LoVo (cell line): ENCODE results near the gene NEURL1.
"Not testable (repeated sequence)": the region's sequence is repeated elsewhere in the genome, so short reads cannot be mapped to it uniquely, and the experiment has no call there.

ENCODE experiments used
- DNase-seq: peaks from one replicate; pipeline ENCODE4 v3.0.0-alpha.2; 2016; ENCODE audit warnings: low spot score

NEURL1 gene

GRCh38 chr10:103626178-103626577 is 132.7 kb downstream of the NEURL1 start:
- no peak for DNase-seq

DNA sequence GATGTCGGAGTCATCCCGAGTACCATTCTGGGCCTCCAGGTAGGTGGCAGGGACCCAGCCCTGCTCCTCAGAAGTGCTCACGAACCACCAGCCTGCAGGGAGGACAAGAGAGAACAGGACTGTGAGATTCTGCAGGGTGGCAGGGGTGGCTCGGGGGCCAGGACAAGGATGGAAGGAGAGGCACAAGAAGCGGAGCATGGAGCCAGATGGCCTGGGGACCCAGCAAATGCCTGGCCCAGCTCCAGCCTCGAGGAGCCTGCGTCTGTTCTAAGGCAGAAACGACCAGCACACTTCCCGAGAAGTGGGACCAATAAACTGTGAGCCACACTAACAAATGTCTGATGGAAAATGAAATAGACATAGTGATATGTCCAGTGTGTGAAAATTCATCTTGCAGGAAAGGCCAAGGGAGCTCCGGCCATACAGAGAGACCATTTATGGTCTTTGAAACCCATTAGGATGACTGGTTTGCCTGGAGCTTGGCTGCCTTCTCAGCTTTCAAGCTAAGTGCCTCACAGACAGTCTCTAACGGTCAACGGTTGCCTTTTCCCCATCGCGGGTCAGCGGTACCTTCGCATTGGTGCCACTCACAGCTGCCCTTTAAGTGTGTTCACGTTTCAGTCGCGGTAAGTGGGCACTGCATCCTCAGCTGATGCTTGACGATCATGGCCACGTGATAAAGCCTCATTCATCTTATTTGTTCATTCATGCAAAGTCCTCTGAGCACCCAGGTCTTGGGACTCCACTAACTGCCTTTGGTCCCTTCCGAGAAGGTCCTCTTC is 133.8 kb downstream of the NEURL1 start:
- DNase-seq: no peak

GRCh38 chr10:103627893-103628292 is 134.4 kb downstream of the NEURL1 start:
- no peak for DNase-seq

DNA sequence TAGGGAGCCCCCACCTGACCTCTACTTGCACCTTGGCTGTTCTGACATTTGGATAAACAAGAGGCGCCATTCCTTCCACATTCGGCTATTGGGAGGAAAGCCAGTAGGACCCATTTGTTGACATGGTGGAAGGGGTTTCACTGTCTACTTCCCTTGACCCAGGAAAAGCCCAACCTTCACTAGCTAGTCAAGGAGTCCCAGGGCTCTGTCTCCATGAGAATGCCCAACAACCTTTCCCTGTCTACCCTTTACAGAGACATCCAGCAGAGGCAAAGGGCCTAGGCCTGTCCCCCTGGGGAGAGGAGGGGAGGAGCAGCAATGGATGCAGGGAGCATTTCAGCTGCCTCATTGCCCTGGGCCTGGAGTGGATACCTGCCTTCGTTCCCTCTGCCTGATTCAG is 136.1 kb downstream of the NEURL1 start:
- no peak for DNase-seq

GRCh38 chr10:103630156-103630555 is 136.7 kb downstream of the NEURL1 start:
- no peak for DNase-seq

- no peak for DNase-seq
Measured at GRCh38 chr10:103632247-103632642, 138.7 kb downstream of the NEURL1 start.

GRCh38 chr10:103632871-103633270 is 139.4 kb downstream of the NEURL1 start:
- DNase-seq: not testable (repeated sequence)

DNA sequence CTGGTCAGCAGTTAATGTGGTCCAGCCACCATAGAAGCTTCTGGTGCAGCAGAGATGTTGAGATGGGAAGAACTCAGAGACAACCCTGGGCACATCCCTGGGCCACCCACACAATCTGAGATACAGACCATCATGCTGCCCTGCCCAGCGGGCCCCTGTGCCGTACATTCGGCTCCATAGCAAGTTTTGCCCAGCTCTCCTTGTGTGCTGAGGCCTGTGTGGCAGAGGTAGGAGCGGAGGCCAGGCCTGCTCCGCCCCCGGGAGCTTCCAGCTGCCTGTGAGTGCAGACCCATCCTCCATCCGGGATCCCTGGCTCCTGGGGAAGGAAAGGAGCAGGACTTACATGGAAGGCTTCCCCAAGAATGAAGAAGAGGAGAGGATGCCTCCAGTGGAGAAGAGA is 140.3 kb downstream of the NEURL1 start:
- DNase-seq: no peak

- DNase-seq: no peak
Measured at GRCh38 chr10:103635580-103635979, 142.1 kb downstream of the NEURL1 start.

DNA sequence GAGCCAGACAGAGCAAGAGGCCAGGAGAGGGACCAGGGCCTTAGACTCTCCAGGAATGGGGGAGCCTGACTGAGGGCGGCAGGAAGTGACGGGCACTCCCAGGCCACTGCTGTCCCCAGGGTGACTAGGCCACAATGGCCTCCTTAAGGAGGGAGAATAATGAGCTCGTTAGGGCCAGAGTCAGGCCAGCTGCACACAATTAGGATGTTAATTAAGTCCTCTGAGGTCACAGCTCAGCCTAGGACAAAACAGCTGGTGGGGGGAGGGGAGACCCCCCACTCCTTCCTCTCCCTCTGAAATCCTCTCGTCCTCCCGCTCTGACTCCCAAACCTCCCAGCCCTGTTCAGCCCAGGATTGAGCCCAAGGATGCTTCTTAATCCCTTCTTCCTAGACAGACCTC is 143.0 kb downstream of the NEURL1 start:
- no peak for DNase-seq

- no peak for DNase-seq
Measured at GRCh38 chr10:103637011-103637410, 143.5 kb downstream of the NEURL1 start.

GRCh38 chr10:103637927-103638557 is 144.5 kb downstream of the NEURL1 start:
- DNase-seq: no peak

- no peak for DNase-seq
Measured at GRCh38 chr10:103638948-103639347, 145.4 kb downstream of the NEURL1 start.

- DNase-seq: no peak
Measured at GRCh38 chr10:103640436-103641181, 147.1 kb downstream of the NEURL1 start.

DNA sequence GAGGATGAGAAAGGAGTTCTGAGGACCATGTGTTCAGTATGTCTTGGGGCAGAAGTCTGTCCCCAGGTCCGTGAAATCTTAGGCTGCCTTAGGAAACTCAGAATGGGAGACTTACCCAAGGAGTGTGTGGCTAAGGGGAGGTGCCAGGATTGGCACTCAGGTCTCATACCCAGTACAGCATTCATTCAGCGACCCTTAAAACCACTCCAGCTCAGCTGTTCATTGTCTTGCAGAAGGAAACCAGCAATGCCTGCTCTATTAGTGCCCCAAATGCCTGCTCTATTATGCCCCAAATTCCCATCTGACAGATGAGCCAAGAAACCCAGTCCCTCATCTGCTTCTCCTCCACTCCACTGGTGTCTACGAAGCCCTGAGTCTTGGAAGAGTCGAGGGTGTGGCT is 147.8 kb downstream of the NEURL1 start:
- DNase-seq: no peak
